ENCODE measurements around the gene LSP1.

Gene LSP1

GRCh38 chr11:1920128-1920908 is 67.4 kb downstream of the LSP1 start:
- DNase-seq, result no peak

- DNase-seq, result no peak
Measured at GRCh38 chr11:1920909-1921573, 68.2 kb downstream of the LSP1 start.

GRCh38 chr11:1921574-1922141 is 68.8 kb downstream of the LSP1 start:
- DNase-seq, result no peak

GRCh38 chr11:1922481-1923081 is 69.7 kb downstream of the LSP1 start:
- DNase-seq, result no peak

- DNase-seq, result no peak
Measured at GRCh38 chr11:1923201-1923956, 70.5 kb downstream of the LSP1 start.

- DNase-seq, result no peak
Measured at GRCh38 chr11:1924181-1924580, 71.3 kb downstream of the LSP1 start.

GRCh38 chr11:1924646-1925372 is 71.9 kb downstream of the LSP1 start:
- DNase-seq, result no peak

GRCh38 chr11:1925373-1926155 is 72.7 kb downstream of the LSP1 start:
- no peak for DNase-seq

GRCh38 chr11:1926156-1927025 is 73.5 kb downstream of the LSP1 start:
- no peak for DNase-seq

GRCh38 chr11:1927026-1927847 is 74.4 kb downstream of the LSP1 start:
- DNase-seq, result no peak

GRCh38 chr11:1927848-1928469 is 75.1 kb downstream of the LSP1 start:
- no peak for DNase-seq

GRCh38 chr11:1928470-1928890 is 75.6 kb downstream of the LSP1 start:
- DNase-seq, result no peak

GRCh38 chr11:1928891-1929541 is 76.1 kb downstream of the LSP1 start:
- DNase-seq, result no peak

- DNase-seq, result no peak
Measured at GRCh38 chr11:1929621-1930461, 77.0 kb downstream of the LSP1 start.

GRCh38 chr11:1930462-1930830 is 77.6 kb downstream of the LSP1 start:
- DNase-seq, result no peak

GRCh38 chr11:1931341-1932104 is 78.6 kb downstream of the LSP1 start:
- DNase-seq, result no peak

- DNase-seq, result no peak
Measured at GRCh38 chr11:1932105-1932480, 79.2 kb downstream of the LSP1 start.
